SK-N-SH (cell line): ENCODE data around the gene LENEP. TPM values are rescaled to one million over a fixed set of nuclear protein-coding genes. Genes with fewer than 3 reads are reported as not detected.

ENCODE experiments used
- CTCF ChIA-PET: fragments of 300-600, 350-600 bp; formaldehyde crosslinking; extraction: SDS; loops from one replicate; lab custom pipeline; 2021; lab: Yijun Ruan, JAX
- POLR2A ChIA-PET: fragments of 350-600 bp; sonication (Branson Sonifier 250); formaldehyde crosslinking; extraction: SDS; loops from one replicate; lab custom pipeline; 2020; ENCODE audit warnings: antibody characterized with exemption, inconsistent platforms; lab: Yijun Ruan, JAX
- DNase-seq: peaks from one replicate; pipeline ENCODE4 v3.0.0; 2012
- H2AFZ ChIP-seq: fragments of 200-600 bp; sonication (generic); 2 replicates; pipeline ENCODE4 v1.8.1; 2016; ENCODE audit warnings: antibody characterized with exemption, mild to moderate bottlenecking, low read depth
- H3F3A ChIP-seq: fragments of 200-600 bp; sonication (generic); replicated peaks from 2 replicates; pipeline ENCODE3; 2016; ENCODE audit warnings: antibody characterized with exemption, mild to moderate bottlenecking; ENCODE audit not compliant: insufficient read depth
- H3K27ac ChIP-seq, 2 experiments: fragments of 200-500 bp in 1 of 2; fragments of 200-600 bp in 1 of 2; sonication (Bioruptor generic) in 1 of 2; sonication (generic), shearing (Covaris generic) in 1 of 2; 2 replicates each; pipeline versions ENCODE4 v1.5.1 to v1.6.1; 2014 to 2016; ENCODE audit warnings: low read depth in 2 of 2, inconsistent platforms in 1 of 2, low read length in 1 of 2, mild to moderate bottlenecking in 1 of 2, mixed read lengths in 1 of 2
- H3K27me3 ChIP-seq: fragments of 200-600 bp; sonication (generic), shearing (Covaris generic); 2 replicates; pipeline ENCODE4 v1.6.1; 2016; ENCODE audit warnings: mixed run types; ENCODE audit not compliant: insufficient read depth
- H3K36me3 ChIP-seq, 2 experiments: fragments of 200-500 bp in 1 of 2; fragments of 200-600 bp in 1 of 2; sonication (Bioruptor generic) in 1 of 2; sonication (generic) in 1 of 2; replicated peaks in 1 of 2; 2 replicates each; pipeline versions ENCODE3 to v1.5.1; 2014 to 2016; ENCODE audit warnings: low read length in 1 of 2, mild to moderate bottlenecking in 1 of 2; ENCODE audit not compliant: insufficient read depth in 2 of 2, control insufficient read depth in 1 of 2
- H3K4me1 ChIP-seq, 2 experiments: fragments of 200-500 bp in 1 of 2; fragments of 200-600 bp in 1 of 2; sonication (Bioruptor generic) in 1 of 2; sonication (generic), shearing (Covaris generic) in 1 of 2; 2 replicates each; pipeline versions ENCODE4 v1.5.1 to v1.6.1; 2014 to 2016; ENCODE audit warnings: low read depth in 1 of 2, low read length in 1 of 2, mixed run types in 1 of 2; ENCODE audit not compliant: insufficient read depth in 2 of 2, control insufficient read depth in 1 of 2
- H3K4me2 ChIP-seq: fragments of 200-600 bp; sonication (generic), shearing (Covaris generic); 2 replicates; pipeline ENCODE4 v1.6.1; 2017; ENCODE audit warnings: mixed run types
- H3K4me3 ChIP-seq, 2 experiments: fragments of 200-500 bp in 1 of 2; fragments of 200-600 bp in 1 of 2; sonication (Bioruptor generic) in 1 of 2; sonication (generic), shearing (Covaris generic) in 1 of 2; 2 replicates each; pipeline versions ENCODE4 v1.5.1 to v1.8.1; 2014 to 2016; ENCODE audit warnings: low read depth in 2 of 2, inconsistent platforms in 1 of 2, low read length in 1 of 2, mild to moderate bottlenecking in 1 of 2, mixed read lengths in 1 of 2, moderate library complexity in 1 of 2
- H3K79me2 ChIP-seq: fragments of 200-600 bp; sonication (generic); 2 replicates; pipeline ENCODE4 v1.8.1; 2017; ENCODE audit warnings: mild to moderate bottlenecking; ENCODE audit not compliant: insufficient read depth
- H3K9ac ChIP-seq: fragments of 200-600 bp; sonication (generic); 2 replicates; pipeline ENCODE4 v1.6.1; 2017; ENCODE audit warnings: mixed run types
- H3K9me2 ChIP-seq: fragments of 200-600 bp; sonication (generic); 2 replicates; pipeline ENCODE4 v1.6.1; 2017; ENCODE audit warnings: mixed run types
- H3K9me3 ChIP-seq: fragments of 200-600 bp; sonication (generic); 2 replicates; pipeline ENCODE4 v1.6.1; 2017; ENCODE audit warnings: mixed run types, mild to moderate bottlenecking, moderate library complexity
- H4K20me1 ChIP-seq: fragments of 200-600 bp; sonication (generic); 2 replicates; pipeline ENCODE4 v1.6.1; 2017; ENCODE audit warnings: mild to moderate bottlenecking, mixed run types; ENCODE audit not compliant: insufficient read depth
- EP300 ChIP-seq, 2 experiments: IDR thresholded peaks; 2 replicates each; pipeline versions ENCODE4 v1.4.0 to v1.6.1; 2012; ENCODE audit warnings: borderline replicate concordance in 1 of 2, low read depth in 1 of 2, low read length in 1 of 2
- EZH2phosphoT487 ChIP-seq: fragments of 200-600 bp; sonication (generic); IDR thresholded peaks from 2 replicates; pipeline ENCODE4 v1.6.1; 2017; ENCODE audit warnings: low read depth, mixed run types, mild to moderate bottlenecking, antibody characterized with exemption, moderate library complexity, borderline replicate concordance
- FOXJ3 ChIP-seq: sonication (generic); formaldehyde crosslinking; IDR thresholded peaks from 2 replicates; pipeline ENCODE4 v1.5.1; 2020; ENCODE audit warnings: mild to moderate bottlenecking, missing genetic modification reagents
- FOXM1 ChIP-seq: IDR thresholded peaks from 2 replicates; pipeline ENCODE4 v1.4.0; 2012; ENCODE audit warnings: low read depth, mild to moderate bottlenecking
- GATA2 ChIP-seq: sonication (generic); formaldehyde crosslinking; IDR thresholded peaks from 2 replicates; pipeline ENCODE4 v1.5.0; 2020; ENCODE audit warnings: mild to moderate bottlenecking, missing genetic modification reagents
- MEF2A ChIP-seq: IDR thresholded peaks from 2 replicates; pipeline ENCODE4 v1.4.0; 2012; ENCODE audit warnings: low read depth, borderline replicate concordance
- MXI1 ChIP-seq: IDR thresholded peaks from 2 replicates; pipeline ENCODE4 v1.6.1; 2012; ENCODE audit warnings: mild to moderate bottlenecking, low read depth, low read length, improper control_type of control experiment
- NFIC ChIP-seq: IDR thresholded peaks from 2 replicates; pipeline ENCODE4 v1.4.0; 2012; ENCODE audit warnings: borderline replicate concordance
- NRF1 ChIP-seq: IDR thresholded peaks from 2 replicates; pipeline ENCODE4 v1.6.1; 2012; ENCODE audit warnings: low read depth, mild to moderate bottlenecking, low read length
- RAD21 ChIP-seq: IDR thresholded peaks from 2 replicates; pipeline ENCODE4 v1.6.1; 2012; ENCODE audit warnings: mild to moderate bottlenecking, low read length
- RFX5 ChIP-seq: IDR thresholded peaks from 2 replicates; pipeline ENCODE4 v1.6.1; 2012; ENCODE audit warnings: mild to moderate bottlenecking, improper control_type of control experiment, low read length
- SIN3A ChIP-seq: IDR thresholded peaks from 2 replicates; pipeline ENCODE4 v1.6.1; 2012; ENCODE audit warnings: low read depth, mild to moderate bottlenecking, low read length, moderate library complexity, borderline replicate concordance
- SMC3 ChIP-seq: IDR thresholded peaks from 2 replicates; pipeline ENCODE4 v1.6.1; 2012; ENCODE audit warnings: low read depth, low read length, improper control_type of control experiment
- TAF1 ChIP-seq: IDR thresholded peaks from 2 replicates; pipeline ENCODE4 v1.6.1; 2012; ENCODE audit warnings: low read depth, mild to moderate bottlenecking, low read length, moderate library complexity, borderline replicate concordance
- TEAD4 ChIP-seq: IDR thresholded peaks from 2 replicates; pipeline ENCODE4 v1.4.0; 2012; ENCODE audit warnings: mild to moderate bottlenecking, borderline replicate concordance; ENCODE audit not compliant: insufficient read depth
- WGBS: methylation state at CpG from one replicate; pipeline ENCODE4 v1.1.6; 2017; ENCODE audit warnings: low lambda C conversion rate; 5-methylcytosine and 5-hydroxymethylcytosine counted together
- polyA plus RNA-seq, 3 experiments: library from polyadenylated mRNA; depleted of rRNA; stranded (reverse); fragments of >200 nt; gene quantifications; 2 replicates each; pipeline ENCODE4 v1.2.3, GENCODE V29; 2012
- TF ChIP-seq, protein P1 (sequence below): fragments of 200-600 bp; sonication (generic); IDR thresholded peaks from 2 replicates; pipeline ENCODE4 v1.6.1; 2017; ENCODE audit warnings: antibody characterized with exemption, mild to moderate bottlenecking, moderate library complexity
- TF ChIP-seq, protein P2 (sequence below): IDR thresholded peaks from 2 replicates; pipeline ENCODE4 v1.4.0; 2012; ENCODE audit warnings: low read depth
- TF ChIP-seq, protein P3 (sequence below): IDR thresholded peaks from 2 replicates; pipeline ENCODE4; 2012
- TF ChIP-seq, protein P4 (sequence below): fragments of 150-350 bp; IDR thresholded peaks from 2 replicates; pipeline ENCODE4 v1.6.1; 2016; ENCODE audit warnings: mild to moderate bottlenecking, low read depth, low read length

The LENEP gene
- polyA plus RNA-seq, 1 of the 3 experiments (the other 2 are of a cell fraction), result not detected

DNA sequence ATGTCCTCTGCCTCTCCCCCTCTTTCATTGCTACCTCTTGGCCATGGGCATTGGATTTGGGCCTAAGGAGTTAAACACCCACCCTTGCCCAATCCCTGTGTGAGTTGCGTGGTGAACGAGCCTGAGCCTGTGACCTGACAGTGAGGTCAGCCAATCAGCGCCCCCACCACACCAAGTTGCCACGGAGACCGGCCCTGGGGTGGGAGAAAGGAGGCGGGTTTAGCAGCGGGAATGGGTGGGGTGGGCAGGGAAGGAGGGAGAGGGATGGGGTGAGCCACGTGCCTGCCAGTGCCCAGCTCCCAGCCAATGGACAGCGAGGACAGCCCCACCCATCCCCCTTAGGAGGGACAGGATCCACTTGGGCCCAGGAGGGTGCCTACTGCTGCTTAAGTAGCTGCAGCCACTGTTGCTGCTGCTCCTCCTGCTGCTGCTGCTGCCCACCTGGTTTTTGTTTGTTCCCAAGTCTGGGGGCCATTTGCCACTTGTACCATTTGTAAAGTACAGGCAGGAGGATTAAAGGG lies 18.7 kb downstream of the LENEP start:
- H3F3A ChIP-seq, result no peaks in the 10 kb centered on the region
- no peaks in the 10 kb centered on the region for H3K9me2 ChIP-seq
- no peak overlapping the region for H2AFZ ChIP-seq
- H3K79me2 ChIP-seq, result no peaks in the 10 kb centered on the region
- H3K4me1 ChIP-seq, result peaks cover 0 to 12% of the 10 kb centered on the region in 2 experiments; a peak in 1 of 4 replicates
- DNase-seq, result peak; percentile 81
- peaks cover 3% of the 10 kb centered on the region; the same call in 1 of the 2 replicates for H4K20me1 ChIP-seq
- POLR2A ChIA-PET, result interaction anchor here (1.4 kb wide), 1 partner anchor 10 kb away, joined by 4 read pairs; no protein-coding TSS in a partner anchor
- TF ChIP-seq, protein P1, sequence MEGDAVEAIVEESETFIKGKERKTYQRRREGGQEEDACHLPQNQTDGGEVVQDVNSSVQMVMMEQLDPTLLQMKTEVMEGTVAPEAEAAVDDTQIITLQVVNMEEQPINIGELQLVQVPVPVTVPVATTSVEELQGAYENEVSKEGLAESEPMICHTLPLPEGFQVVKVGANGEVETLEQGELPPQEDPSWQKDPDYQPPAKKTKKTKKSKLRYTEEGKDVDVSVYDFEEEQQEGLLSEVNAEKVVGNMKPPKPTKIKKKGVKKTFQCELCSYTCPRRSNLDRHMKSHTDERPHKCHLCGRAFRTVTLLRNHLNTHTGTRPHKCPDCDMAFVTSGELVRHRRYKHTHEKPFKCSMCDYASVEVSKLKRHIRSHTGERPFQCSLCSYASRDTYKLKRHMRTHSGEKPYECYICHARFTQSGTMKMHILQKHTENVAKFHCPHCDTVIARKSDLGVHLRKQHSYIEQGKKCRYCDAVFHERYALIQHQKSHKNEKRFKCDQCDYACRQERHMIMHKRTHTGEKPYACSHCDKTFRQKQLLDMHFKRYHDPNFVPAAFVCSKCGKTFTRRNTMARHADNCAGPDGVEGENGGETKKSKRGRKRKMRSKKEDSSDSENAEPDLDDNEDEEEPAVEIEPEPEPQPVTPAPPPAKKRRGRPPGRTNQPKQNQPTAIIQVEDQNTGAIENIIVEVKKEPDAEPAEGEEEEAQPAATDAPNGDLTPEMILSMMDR, result no peak
- TF ChIP-seq FOXJ3 (CRISPR knock-in tag) (no peak), TEAD4 (no peak), RAD21 (no peak), FOXM1 (no peak), SMC3 (no peak), MXI1 (no peak), RFX5 (no peak), GATA2 (CRISPR knock-in tag) (no peak), NRF1 (no peak), EP300 (IDR thresholded peaks at IDR 0.05; ENCODE audit: borderline replicate concordance in 1 of 2, low read depth in 1 of 2, low read length in 1 of 2) (no peak), NFIC (no peak), SIN3A (no peak), TAF1 (no peak), EZH2phosphoT487 (no peak), MEF2A (no peak)
- TF ChIP-seq, protein P2, sequence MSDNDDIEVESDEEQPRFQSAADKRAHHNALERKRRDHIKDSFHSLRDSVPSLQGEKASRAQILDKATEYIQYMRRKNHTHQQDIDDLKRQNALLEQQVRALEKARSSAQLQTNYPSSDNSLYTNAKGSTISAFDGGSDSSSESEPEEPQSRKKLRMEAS, result no peak
- TF ChIP-seq, protein P3, sequence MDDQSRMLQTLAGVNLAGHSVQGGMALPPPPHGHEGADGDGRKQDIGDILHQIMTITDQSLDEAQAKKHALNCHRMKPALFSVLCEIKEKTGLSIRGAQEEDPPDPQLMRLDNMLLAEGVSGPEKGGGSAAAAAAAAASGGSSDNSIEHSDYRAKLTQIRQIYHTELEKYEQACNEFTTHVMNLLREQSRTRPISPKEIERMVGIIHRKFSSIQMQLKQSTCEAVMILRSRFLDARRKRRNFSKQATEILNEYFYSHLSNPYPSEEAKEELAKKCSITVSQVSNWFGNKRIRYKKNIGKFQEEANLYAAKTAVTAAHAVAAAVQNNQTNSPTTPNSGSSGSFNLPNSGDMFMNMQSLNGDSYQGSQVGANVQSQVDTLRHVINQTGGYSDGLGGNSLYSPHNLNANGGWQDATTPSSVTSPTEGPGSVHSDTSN, result no peak; the same call in 1 of the 2 replicates
- TF ChIP-seq, protein P4, sequence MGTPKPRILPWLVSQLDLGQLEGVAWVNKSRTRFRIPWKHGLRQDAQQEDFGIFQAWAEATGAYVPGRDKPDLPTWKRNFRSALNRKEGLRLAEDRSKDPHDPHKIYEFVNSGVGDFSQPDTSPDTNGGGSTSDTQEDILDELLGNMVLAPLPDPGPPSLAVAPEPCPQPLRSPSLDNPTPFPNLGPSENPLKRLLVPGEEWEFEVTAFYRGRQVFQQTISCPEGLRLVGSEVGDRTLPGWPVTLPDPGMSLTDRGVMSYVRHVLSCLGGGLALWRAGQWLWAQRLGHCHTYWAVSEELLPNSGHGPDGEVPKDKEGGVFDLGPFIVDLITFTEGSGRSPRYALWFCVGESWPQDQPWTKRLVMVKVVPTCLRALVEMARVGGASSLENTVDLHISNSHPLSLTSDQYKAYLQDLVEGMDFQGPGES, result no peak
- H3K27ac ChIP-seq, result no peak overlapping the region; a peak in 1 of 4 replicates
- 77% methylated on average over 5 of the region's 9 CpGs for WGBS
- H3K4me2 ChIP-seq, result no peak overlapping the region
- no peaks in the 10 kb centered on the region for H3K9me3 ChIP-seq
- CTCF ChIA-PET, result interaction anchor here (0.7 to 9.3 kb wide), 8 partner anchors 9 to 134 kb away, joined by 3 to 149 read pairs (median 3); partner anchors contain the start of genes ADAM15 and ZBTB7B
- H3K4me3 ChIP-seq, result no peak overlapping the region
- peaks cover 0 to 22% of the 10 kb centered on the region in 2 experiments for H3K36me3 ChIP-seq
- H3K27me3 ChIP-seq, result no peaks in the 10 kb centered on the region
- no peak overlapping the region for H3K9ac ChIP-seq
